Lower lobe of right lung (tissue), 2 donors: ENCODE data around the gene SEZ6. TPM values are rescaled to one million over a fixed set of nuclear protein-coding genes. Genes with fewer than 3 reads are reported as not detected.
"Not testable (repeated sequence)": the region's sequence is repeated elsewhere in the genome, so short reads cannot be mapped to it uniquely, and the experiment has no call there.

Source experiments
- ATAC-seq, 2 donors: fragments of 200-7000 bp; cut with Tn5 transposase; one replicate each; pipeline ENCODE4 v1.9.1; 2020 to 2022; ENCODE audit warnings: mild to moderate bottlenecking in 2 of 2, moderate library complexity in 2 of 2
- DNase-seq: peaks from one replicate; pipeline ENCODE4 v3.0.0-alpha.2; 2020
- H3K27ac ChIP-seq: fragments of 200-600 bp; one replicate; pipeline ENCODE4 v1.8.0; 2022
- H3K27me3 ChIP-seq: fragments of 200-600 bp; one replicate; pipeline ENCODE4 v1.8.0; 2022; ENCODE audit warnings: low read depth
- H3K36me3 ChIP-seq: fragments of 200-600 bp; one replicate; pipeline ENCODE4 v1.8.0; 2022; ENCODE audit warnings: mild to moderate bottlenecking
- H3K4me1 ChIP-seq: fragments of 200-600 bp; one replicate; pipeline ENCODE4 v1.8.0; 2022
- H3K4me3 ChIP-seq: fragments of 200-600 bp; one replicate; pipeline ENCODE4 v1.8.0; 2022; ENCODE audit warnings: mild to moderate bottlenecking
- H3K9me3 ChIP-seq: fragments of 200-600 bp; one replicate; pipeline ENCODE4 v1.8.0; 2022
- CTCF ChIP-seq: fragments of 200-600 bp; IDR thresholded peaks from one replicate; pipeline ENCODE4 v1.8.0; 2022; ENCODE audit warnings: antibody characterized with exemption, mild to moderate bottlenecking
- intact Hi-C: fragments of 100-400 bp; cut with DNase I; formaldehyde crosslinking; loops from one replicate; pipeline ENCODE4 v1.11.0; 2022
- total RNA-seq: library from RNA; stranded (reverse); fragmentation: NEBNext Ultra II Directional; extraction: Animal tissue kit (Norgen Biotek cat#: 25700); gene quantifications from one replicate; pipeline ENCODE4 v1.2.1, GENCODE V29; 2021
- donor health status: DM: no; HTN: yes; CAD: no; lungs with severe emphysema.

SEZ6 gene
- total RNA-seq, 1 donor from 2014 or later: not detected

GRCh38 chr17:28940142-28940541, 65.7 kb downstream of the SEZ6 start:
- peaks cover 70% of the 10 kb centered on the region for H3K4me1 ChIP-seq
- intact Hi-C loops: no loop called here
- DNase-seq (no peak), ATAC-seq (no peak)
- H3K27ac ChIP-seq: no peak overlapping the region
- H3K27me3 ChIP-seq: no peaks in the 10 kb centered on the region
- no peaks in the 10 kb centered on the region for H3K9me3 ChIP-seq
- no peak for TF ChIP-seq CTCF
- H3K36me3 ChIP-seq: peaks cover 24% of the 10 kb centered on the region
- no peak overlapping the region for H3K4me3 ChIP-seq

GRCh38 chr17:28938552-28938951, 67.3 kb downstream of the SEZ6 start:
- H3K4me3 ChIP-seq: no peak overlapping the region
- H3K27me3 ChIP-seq: no peaks in the 10 kb centered on the region
- intact Hi-C loops: no loop called here
- H3K9me3 ChIP-seq: no peaks in the 10 kb centered on the region
- peak; percentile 10 to 35 for ATAC-seq
- peaks cover 57% of the 10 kb centered on the region for H3K4me1 ChIP-seq
- peaks cover 16% of the 10 kb centered on the region for H3K36me3 ChIP-seq
- DNase-seq: no peak
- H3K27ac ChIP-seq: peak overlapping the region; percentile 55
- TF ChIP-seq CTCF: no peak

GRCh38 chr17:28937044-28937729, 68.6 kb downstream of the SEZ6 start:
- Histone ChIP-seq H3K36me3 (peaks cover 12% of the 10 kb centered on the region), H3K4me1 (peaks cover 57% of the 10 kb centered on the region), H3K4me3 (no peak overlapping the region), H3K27ac (peak overlapping the region; percentile 55), H3K27me3 (no peaks in the 10 kb centered on the region), H3K9me3 (no peaks in the 10 kb centered on the region)
- ATAC-seq: peak; percentile 85 to 89
- intact Hi-C loops: no loop called here
- no peak for TF ChIP-seq CTCF
- no peak for DNase-seq

GRCh38 chr17:28935744-28936460, 69.9 kb downstream of the SEZ6 start:
- intact Hi-C loops: no loop called here
- H3K9me3 ChIP-seq: no peaks in the 10 kb centered on the region
- no peak for ATAC-seq
- no peaks in the 10 kb centered on the region for H3K27me3 ChIP-seq
- no peak for DNase-seq
- H3K4me3 ChIP-seq: no peak overlapping the region
- H3K36me3 ChIP-seq: peaks cover 12% of the 10 kb centered on the region
- no peak for TF ChIP-seq CTCF
- no peak overlapping the region for H3K27ac ChIP-seq
- H3K4me1 ChIP-seq: peaks cover 52% of the 10 kb centered on the region

GRCh38 chr17:28934508-28934907, 71.3 kb downstream of the SEZ6 start:
- H3K27me3 ChIP-seq, ATAC-seq, intact Hi-C loops, DNase-seq, H3K9me3 ChIP-seq, H3K27ac ChIP-seq, H3K4me3 ChIP-seq, H3K36me3 ChIP-seq: not testable (repeated sequence)
- peaks cover 38% of the 10 kb centered on the region for H3K4me1 ChIP-seq

- H3K9me3 ChIP-seq: no peaks in the 10 kb centered on the region
- no peak for DNase-seq
- H3K36me3 ChIP-seq: peaks cover 22% of the 10 kb centered on the region
- no peak overlapping the region for H3K27ac ChIP-seq
- H3K27me3 ChIP-seq: no peaks in the 10 kb centered on the region
- intact Hi-C loops: no loop called here
- H3K4me1 ChIP-seq: peaks cover 28% of the 10 kb centered on the region
- no peak for ATAC-seq
- TF ChIP-seq CTCF: no peak
- no peak overlapping the region for H3K4me3 ChIP-seq
Measured at GRCh38 chr17:28929787-28930186, 76.0 kb downstream of the SEZ6 start.
